T-cell (primary cell): ENCODE data around the gene ADAP1. TPM values are rescaled to one million over a fixed set of nuclear protein-coding genes. Genes with fewer than 3 reads are reported as not detected.

Source experiments
- ATAC-seq, 4 experiments: fragments of 200-7000 bp in 3 of 4; fragments of 150-1000 bp in 1 of 4; cut with Tn5 transposase; replicated peaks in 1 of 4; 1 replicate in 3 of 4; 2 replicates in 1 of 4; pipeline ENCODE4 v1.10.0; 2021; ENCODE audit warnings: moderate library complexity in 3 of 4, mild to moderate bottlenecking in 2 of 4, moderate number of reproducible peaks in 1 of 4
- CTCF ChIA-PET, 2 donors: fragments of 300-600 bp; sonication (Branson Sonifier 250); formaldehyde crosslinking; loops; one replicate each; lab custom pipeline; 2022; ENCODE audit warnings: antibody characterized with exemption in 2 of 2; lab: Charles Lee
- POLR2A ChIA-PET, 2 donors: fragments of 300-600 bp; sonication (Branson Sonifier 250); formaldehyde crosslinking; loops; one replicate each; lab custom pipeline; 2022; ENCODE audit warnings: antibody characterized with exemption in 2 of 2; lab: Charles Lee
- DNase-seq, 35 experiments: peaks; one replicate each; pipeline versions ENCODE4 v3.0.0 to v3.0.0-alpha.2; 2013 to 2023
- H3K27ac ChIP-seq: one replicate; pipeline ENCODE4 v1.5.1; 2013; ENCODE audit warnings: low read length
- H3K27me3 ChIP-seq, 2 experiments: replicated peaks in 1 of 2; 1 replicate in 1 of 2; 2 replicates in 1 of 2; pipeline versions ENCODE4 v1.6.1 to v1.7.0; 2013; ENCODE audit warnings: low read length in 1 of 2, mixed read lengths in 1 of 2; ENCODE audit not compliant: control insufficient read depth in 2 of 2, insufficient read depth in 2 of 2; ENCODE audit errors: extremely low read depth in 1 of 2
- H3K36me3 ChIP-seq, 2 donors: 1 replicate in 1 of 2; 2 replicates in 1 of 2; pipeline versions ENCODE4 v1.6.1 to v1.7.0; 2013; ENCODE audit warnings: low read length in 1 of 2; ENCODE audit not compliant: control insufficient read depth in 2 of 2, insufficient read depth in 1 of 2; ENCODE audit errors: extremely low read depth in 1 of 2
- H3K4me1 ChIP-seq, 2 experiments: 1 replicate in 1 of 2; 2 replicates in 1 of 2; pipeline versions ENCODE4 v1.6.1 to v1.7.0; 2013; ENCODE audit warnings: low read length in 2 of 2, mixed read lengths in 1 of 2; ENCODE audit not compliant: insufficient read depth in 2 of 2, control insufficient read depth in 1 of 2; ENCODE audit errors: extremely low read depth in 1 of 2
- H3K4me3 ChIP-seq, 2 donors: 1 replicate in 1 of 2; 2 replicates in 1 of 2; pipeline versions ENCODE4 v1.5.1 to v1.7.0; 2013; ENCODE audit warnings: mild to moderate bottlenecking in 2 of 2, low read length in 1 of 2, moderate library complexity in 1 of 2; ENCODE audit not compliant: control insufficient read depth in 1 of 2; ENCODE audit errors: extremely low read depth in 1 of 2
- H3K9me3 ChIP-seq: 2 replicates; pipeline ENCODE4 v1.7.0; 2013
- H3K27ac Mint-ChIP-seq, 2 donors: one replicate each; pipeline ENCODE4 v1.8.0; 2020 to 2021; ENCODE audit warnings: mild to moderate bottlenecking in 2 of 2, mixed read lengths in 2 of 2
- H3K27me3 Mint-ChIP-seq, 2 donors: one replicate each; pipeline ENCODE4 v1.8.0; 2021 to 2022; ENCODE audit warnings: mixed read lengths in 2 of 2
- H3K36me3 Mint-ChIP-seq: one replicate; pipeline ENCODE4 v1.8.0; 2021; ENCODE audit warnings: mixed read lengths
- H3K4me1 Mint-ChIP-seq, 3 donors: one replicate each; pipeline ENCODE4 v1.8.0; 2020 to 2022; ENCODE audit warnings: mixed read lengths in 3 of 3, mild to moderate bottlenecking in 1 of 3
- H3K4me3 Mint-ChIP-seq, 3 donors: one replicate each; pipeline ENCODE4 v1.8.0; 2020 to 2022; ENCODE audit warnings: mild to moderate bottlenecking in 3 of 3, mixed read lengths in 3 of 3, moderate library complexity in 3 of 3
- H3K9me3 Mint-ChIP-seq, 3 donors: one replicate each; pipeline ENCODE4 v1.8.0; 2020 to 2022; ENCODE audit warnings: mixed read lengths in 3 of 3
- WGBS: methylation state at CpG from one replicate; pipeline ENCODE4 v1.1.5; 2013; ENCODE audit warnings: missing lambda C conversion rate; ENCODE audit not compliant: insufficient coverage; 5-methylcytosine and 5-hydroxymethylcytosine counted together
- total RNA-seq, 35 experiments: library from RNA in 6 of 35; stranded (reverse) in 6 of 35; fragments of 120-200 nt in 1 of 35; gene quantifications; one replicate each; pipeline versions ENCODE4 v1.2.1 to v1.2.4 and lab custom pipeline; 2013 to 2026

Gene ADAP1
- total RNA-seq, 5 donors from 2014 or later (not counting 1 experiment from before 2014, with no cell fraction given): 10.6 to 26.9 (median 23.5) TPM

DNA sequence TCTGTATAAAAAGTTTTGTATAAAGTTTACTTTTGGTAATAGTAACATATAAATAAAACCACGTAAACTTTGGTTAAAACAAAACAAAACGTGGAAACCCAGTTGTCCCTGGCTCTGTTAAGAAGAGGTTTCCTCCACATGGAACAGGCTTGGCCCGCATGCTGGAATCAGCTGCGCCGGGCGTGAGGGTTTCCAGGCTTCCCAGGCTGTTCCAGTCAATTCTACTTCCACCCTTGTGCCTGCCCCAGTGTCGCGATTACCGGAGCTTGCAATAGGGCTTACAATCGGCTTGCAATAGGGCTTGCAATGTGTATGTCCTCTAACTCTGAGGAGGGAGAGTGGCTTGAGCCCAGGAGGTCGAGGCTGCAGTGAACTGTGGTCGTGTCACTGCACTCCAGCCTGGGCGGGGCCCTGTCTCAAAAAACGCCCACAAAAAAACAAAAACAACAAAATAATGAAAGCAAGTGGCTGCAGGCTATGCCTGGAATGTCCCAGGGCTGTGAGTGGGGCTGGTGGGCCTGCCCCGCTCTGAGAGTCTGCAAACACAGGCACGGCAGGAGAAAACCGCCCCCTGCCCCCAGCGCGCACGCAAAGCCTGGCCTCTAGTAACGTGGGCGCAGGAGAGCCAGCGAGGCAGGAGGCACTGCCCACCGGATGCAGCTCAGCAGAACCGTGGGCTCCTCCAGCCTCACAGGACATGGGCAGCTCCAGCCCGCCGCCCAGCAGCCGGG is 44.8 kb upstream of the ADAP1 start:
- H3K4me3 Mint-ChIP-seq: no peak overlapping the region
- H3K4me1 Mint-ChIP-seq: no peaks in the 10 kb centered on the region
- no peak overlapping the region for H3K27ac ChIP-seq
- H3K9me3 ChIP-seq: no peaks in the 10 kb centered on the region
- peaks cover 0 to 7% of the 10 kb centered on the region in 2 donors for H3K36me3 ChIP-seq
- ChIA-PET POLR2A (no interaction called here), CTCF (no interaction called here)
- no peaks in the 10 kb centered on the region for H3K4me1 ChIP-seq
- ATAC-seq (no peak), DNase-seq (no peak)
- H3K27me3 ChIP-seq: no peaks in the 10 kb centered on the region
- no peaks in the 10 kb centered on the region for H3K9me3 Mint-ChIP-seq
- H3K4me3 ChIP-seq: no peak overlapping the region
- H3K36me3 Mint-ChIP-seq: peaks cover 5% of the 10 kb centered on the region
- no peak overlapping the region for H3K27ac Mint-ChIP-seq
- no peaks in the 10 kb centered on the region for H3K27me3 Mint-ChIP-seq
- WGBS: 93% methylated on average over 18 of the region's 28 CpGs

- Histone ChIP-seq H3K36me3 (peaks cover 0 to 7% of the 10 kb centered on the region in 2 donors), H3K27me3 (no peaks in the 10 kb centered on the region), H3K4me1 (peaks cover 0 to 10% of the 10 kb centered on the region in 2 experiments), H3K27ac (no peak overlapping the region), H3K9me3 (no peaks in the 10 kb centered on the region), H3K4me3 (no peak overlapping the region)
- Mint-ChIP-seq H3K9me3 (no peaks in the 10 kb centered on the region), H3K27me3 (no peaks in the 10 kb centered on the region), H3K4me3 (no peak overlapping the region), H3K4me1 (peaks cover 4 to 5% (median 4%) of the 10 kb centered on the region in 3 donors), H3K36me3 (peaks cover 5% of the 10 kb centered on the region), H3K27ac (no peak overlapping the region)
- ATAC-seq: no peak
- 95% methylated on average over 40 of the region's 45 CpGs for WGBS
- no peak for DNase-seq
- CTCF ChIA-PET: interaction anchor here in 1 of 2 donors (0.6 to 0.8 kb wide), 2 partner anchors 58 to 141 kb away, joined by 3 to 4 read pairs; no protein-coding TSS in a partner anchor
- POLR2A ChIA-PET: interaction anchor here in 1 of 2 donors (0.6 kb wide), 1 partner anchor 50 kb away, joined by 6 read pairs; no protein-coding TSS in a partner anchor
Measured at GRCh38 chr7:997404-998395, 43.2 kb upstream of the ADAP1 start.

DNA sequence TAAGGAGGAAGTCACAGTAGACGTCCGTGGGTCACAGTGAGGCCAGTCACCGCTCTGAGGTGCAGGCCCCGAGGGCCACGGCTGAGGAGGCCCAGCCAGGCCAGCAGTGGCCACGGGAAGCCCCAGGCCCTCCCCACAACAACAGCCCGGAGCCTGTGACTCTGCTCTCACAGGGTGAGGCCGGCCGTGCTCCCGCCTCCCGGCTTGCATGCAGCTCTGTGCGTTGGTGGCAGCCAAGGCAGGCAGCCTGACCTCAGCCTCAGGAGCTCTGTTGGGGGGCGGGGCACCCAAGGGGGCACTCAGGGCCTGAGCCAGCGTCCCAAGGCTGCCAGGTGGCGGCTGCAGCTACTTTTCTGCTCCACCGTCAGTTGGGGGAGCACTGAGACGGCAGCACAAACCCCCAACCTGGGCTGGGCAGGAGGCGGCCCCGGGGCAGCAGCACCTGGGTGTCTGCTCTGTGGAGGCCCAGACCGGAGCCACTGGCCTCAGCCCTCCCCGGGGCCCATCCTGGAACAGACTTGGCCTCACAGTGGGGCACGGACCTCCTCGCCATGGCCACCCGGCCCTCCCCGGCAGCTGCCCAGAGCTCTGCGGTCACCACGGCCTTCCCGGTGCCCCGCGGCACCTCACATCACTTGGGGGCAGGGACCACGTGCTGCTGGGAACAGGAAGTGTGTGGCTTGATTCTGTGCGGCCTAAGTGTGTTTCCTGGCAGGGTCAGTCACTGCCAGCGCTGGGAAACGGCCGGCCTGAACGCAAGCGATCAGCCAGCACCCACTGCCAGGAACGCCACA is 41.8 kb upstream of the ADAP1 start:
- H3K4me3 Mint-ChIP-seq: no peak overlapping the region
- H3K4me1 Mint-ChIP-seq: peaks cover 4 to 5% (median 4%) of the 10 kb centered on the region in 3 donors
- no peak overlapping the region for H3K27ac ChIP-seq
- 78% methylated on average over 35 of the region's 38 CpGs for WGBS
- H3K36me3 Mint-ChIP-seq: peaks cover 5% of the 10 kb centered on the region
- no peak overlapping the region for H3K27ac Mint-ChIP-seq
- DNase-seq (no peak), ATAC-seq (no peak)
- H3K36me3 ChIP-seq: peaks cover 0 to 7% of the 10 kb centered on the region in 2 donors
- ChIA-PET CTCF (no interaction called here), POLR2A (no interaction called here)
- no peak overlapping the region for H3K4me3 ChIP-seq
- H3K4me1 ChIP-seq: peaks cover 0 to 10% of the 10 kb centered on the region in 2 experiments
- H3K27me3 ChIP-seq: peaks cover 0 to 6% of the 10 kb centered on the region in 2 experiments
- H3K9me3 Mint-ChIP-seq: no peaks in the 10 kb centered on the region
- H3K9me3 ChIP-seq: no peaks in the 10 kb centered on the region
- no peaks in the 10 kb centered on the region for H3K27me3 Mint-ChIP-seq

DNA sequence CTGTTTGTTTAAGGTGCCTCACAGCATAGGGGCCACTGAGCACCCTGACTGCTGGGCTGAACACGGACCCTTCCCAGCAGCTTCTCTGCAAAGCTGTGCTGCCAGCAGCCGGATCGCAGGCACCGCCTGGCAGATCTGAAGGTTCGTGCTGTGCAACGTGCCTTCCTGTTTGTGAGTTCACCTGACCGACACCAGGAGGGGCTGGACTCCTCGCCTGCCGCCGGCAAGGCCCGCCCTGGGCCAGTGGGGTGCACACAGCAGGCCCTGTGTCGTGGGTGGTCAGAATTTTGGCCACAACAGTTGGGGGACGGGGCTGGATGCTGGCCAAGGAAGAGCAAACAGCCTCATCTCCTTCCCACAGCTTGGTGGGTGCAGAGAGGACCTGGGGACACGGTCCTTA is 41.1 kb upstream of the ADAP1 start:
- no peak overlapping the region for H3K27ac Mint-ChIP-seq
- H3K27me3 ChIP-seq: peaks cover 0 to 6% of the 10 kb centered on the region in 2 experiments
- H3K27ac ChIP-seq: no peak overlapping the region
- ChIA-PET CTCF (interaction anchor here (0.6 to 4.1 kb wide), 2 partner anchors 69 to 91 kb away, joined by 3 to 59 read pairs; no protein-coding TSS in a partner anchor), POLR2A (no interaction called here)
- no peak for ATAC-seq
- H3K27me3 Mint-ChIP-seq: no peaks in the 10 kb centered on the region
- H3K4me3 ChIP-seq: no peak overlapping the region
- H3K4me1 ChIP-seq: peaks cover 0 to 10% of the 10 kb centered on the region in 2 experiments
- H3K36me3 Mint-ChIP-seq: peaks cover 5% of the 10 kb centered on the region
- peaks cover 4 to 5% (median 4%) of the 10 kb centered on the region in 3 donors for H3K4me1 Mint-ChIP-seq
- no peak for DNase-seq
- H3K9me3 Mint-ChIP-seq: no peaks in the 10 kb centered on the region
- peaks cover 0 to 7% of the 10 kb centered on the region in 2 donors for H3K36me3 ChIP-seq
- H3K9me3 ChIP-seq: no peaks in the 10 kb centered on the region
- no peak overlapping the region for H3K4me3 Mint-ChIP-seq
- WGBS: 94% methylated on average over 10 of the region's 14 CpGs

DNA sequence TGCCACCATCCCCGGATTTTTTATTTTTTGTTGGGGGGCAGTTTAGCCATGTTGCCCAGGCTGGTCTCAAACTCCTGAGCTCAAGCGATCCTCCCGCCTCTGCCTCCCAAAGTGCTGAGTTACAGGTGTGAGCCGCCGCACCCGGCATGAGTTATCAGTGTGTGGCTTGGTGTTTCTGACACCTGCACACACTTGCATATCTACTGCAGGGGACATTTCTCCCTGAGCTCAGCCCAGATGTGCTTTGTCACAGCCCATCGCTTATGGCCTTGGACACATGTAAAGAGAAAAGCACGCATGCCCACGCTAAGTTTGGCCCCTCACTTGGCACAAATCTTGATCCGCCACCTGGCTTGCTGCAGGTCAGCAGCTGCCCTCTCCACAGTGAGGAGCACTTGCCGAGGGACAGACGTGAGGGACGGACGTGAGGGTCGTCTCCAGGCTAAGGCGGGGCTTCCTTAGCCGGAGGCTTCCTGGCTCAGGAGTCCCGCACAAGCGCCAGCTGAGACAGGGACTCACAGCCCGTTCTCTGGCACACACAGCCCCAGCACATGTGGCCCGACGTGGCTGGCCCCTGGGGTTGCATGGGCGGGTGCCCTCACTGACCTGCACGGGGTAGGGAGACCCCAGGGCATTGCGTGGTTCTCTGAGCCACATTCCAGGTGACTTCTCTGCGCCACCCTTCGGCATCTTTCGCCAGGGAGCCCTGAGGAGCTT is 40.3 kb upstream of the ADAP1 start:
- Histone ChIP-seq H3K4me3 (no peak overlapping the region), H3K4me1 (peaks cover 0 to 10% of the 10 kb centered on the region in 2 experiments), H3K9me3 (no peaks in the 10 kb centered on the region), H3K27ac (no peak overlapping the region), H3K36me3 (peaks cover 0 to 7% of the 10 kb centered on the region in 2 donors), H3K27me3 (peaks cover 0 to 6% of the 10 kb centered on the region in 2 experiments)
- WGBS: 87% methylated on average over 23 of the region's 28 CpGs
- Mint-ChIP-seq H3K27me3 (no peaks in the 10 kb centered on the region), H3K4me3 (no peak overlapping the region), H3K9me3 (no peaks in the 10 kb centered on the region), H3K36me3 (peaks cover 5% of the 10 kb centered on the region), H3K4me1 (peaks cover 4 to 5% (median 4%) of the 10 kb centered on the region in 3 donors), H3K27ac (no peak overlapping the region)
- CTCF ChIA-PET: interaction anchor here (0.6 to 4.1 kb wide), 5 partner anchors 22 to 522 kb away, joined by 3 to 59 read pairs (median 3); no protein-coding TSS in a partner anchor
- POLR2A ChIA-PET: no interaction called here
- no peak for DNase-seq
- ATAC-seq: no peak
